HT1080 (cell line): Measurements from ENCODE around the gene XPO1. TPM values are rescaled to one million over a fixed set of nuclear protein-coding genes. Genes with fewer than 3 reads are reported as not detected.
"Not testable (repeated sequence)": the region's sequence is repeated elsewhere in the genome, so short reads cannot be mapped to it uniquely, and the experiment has no call there.

Experiments used
- DNase-seq: peaks from one replicate; pipeline ENCODE4 v3.0.0-alpha.2; 2015; ENCODE audit warnings: low read depth
- polyA plus RNA-seq, 2 experiments: library from polyadenylated mRNA; depleted of rRNA; stranded (reverse); fragments of >200 nt; gene quantifications; 2 replicates each; pipeline ENCODE4 v1.2.3, GENCODE V29; 2015
- total RNA-seq: library from RNA; depleted of rRNA; stranded (reverse); fragments of >200 nt; shearing (Covaris generic); gene quantifications from 2 replicates; pipeline ENCODE4 v1.2.3, GENCODE V29; 2014; rRNA removed

The XPO1 gene
- total RNA-seq = 164 and 197 TPM in 2 replicates
- polyA plus RNA-seq (2015; cell fraction: cytosol; rRNA removed) = 135 and 158 TPM in 2 replicates
- 443 and 523 TPM in 2 replicates for polyA plus RNA-seq (2015; cell fraction: nucleus; rRNA removed)

- DNase-seq = peak; percentile 99
These were observed at the start of gene XPO1 for GRCh38 chr2:61538200-61538919. Gene XPO1 (minus strand): TSS chr2:61538356. CDS start chr2:61533897, 4,459 bp downstream.

- not testable (repeated sequence) for DNase-seq
These were observed 48.8 kb upstream of the XPO1 start for GRCh38 chr2:61586928-61587327.

GRCh38 chr2:61585383-61585782 lies 47.2 kb upstream of the XPO1 start:
- no peak for DNase-seq

- not testable (repeated sequence) for DNase-seq
These were observed 46.2 kb upstream of the XPO1 start for GRCh38 chr2:61584368-61584767.

GRCh38 chr2:61582165-61582564 lies 44.0 kb upstream of the XPO1 start:
- no peak for DNase-seq

GRCh38 chr2:61581716-61582115 lies 43.6 kb upstream of the XPO1 start:
- no peak for DNase-seq

GRCh38 chr2:61575447-61575859 lies 37.3 kb upstream of the XPO1 start:
- DNase-seq = no peak

GRCh38 chr2:61566566-61566965 lies 28.4 kb upstream of the XPO1 start:
- DNase-seq = no peak

GRCh38 chr2:61562615-61563014 lies 24.5 kb upstream of the XPO1 start:
- DNase-seq = no peak

GRCh38 chr2:61558160-61558559 lies 20.0 kb upstream of the XPO1 start:
- no peak for DNase-seq

GRCh38 chr2:61557381-61557780 lies 19.2 kb upstream of the XPO1 start:
- no peak for DNase-seq

GRCh38 chr2:61554604-61555003 lies 16.4 kb upstream of the XPO1 start:
- DNase-seq = no peak

GRCh38 chr2:61550375-61551209 lies 12.4 kb upstream of the XPO1 start:
- DNase-seq = no peak

GRCh38 chr2:61549546-61549945 lies 11.4 kb upstream of the XPO1 start:
- DNase-seq = no peak

GRCh38 chr2:61543062-61543461 lies 4.9 kb upstream of the XPO1 start:
- no peak for DNase-seq

- not testable (repeated sequence) for DNase-seq
These were observed 2.0 kb upstream of the XPO1 start for GRCh38 chr2:61540167-61540566.

GRCh38 chr2:61538920-61539520 lies 864 bp upstream of the XPO1 start:
- DNase-seq = peak; percentile 47

GRCh38 chr2:61537950-61538199 lies 281 bp downstream of the XPO1 start:
- DNase-seq = no peak

GRCh38 chr2:61537277-61537949 lies 743 bp downstream of the XPO1 start:
- DNase-seq = peak; percentile 8

GRCh38 chr2:61536572-61537276 lies 1.4 kb downstream of the XPO1 start:
- peak; percentile 95 for DNase-seq

- DNase-seq = no peak
These were observed 2.0 kb downstream of the XPO1 start for GRCh38 chr2:61536180-61536571.
